Activated CD8-positive, alpha-beta memory T cell treated with anti-CD3 and anti-CD28 coated beads, Interleukin-2, amount 50 U/mL, for 48 hours (primary cell): ENCODE data around the gene DNAH17.

Source experiments
- DNase-seq: peaks from one replicate; pipeline ENCODE4 v3.0.0-alpha.2; 2020

The DNAH17 gene

GRCh38 chr17:78493853-78494695 is 83.1 kb downstream of the DNAH17 start:
- DNase-seq, result no peak

DNA sequence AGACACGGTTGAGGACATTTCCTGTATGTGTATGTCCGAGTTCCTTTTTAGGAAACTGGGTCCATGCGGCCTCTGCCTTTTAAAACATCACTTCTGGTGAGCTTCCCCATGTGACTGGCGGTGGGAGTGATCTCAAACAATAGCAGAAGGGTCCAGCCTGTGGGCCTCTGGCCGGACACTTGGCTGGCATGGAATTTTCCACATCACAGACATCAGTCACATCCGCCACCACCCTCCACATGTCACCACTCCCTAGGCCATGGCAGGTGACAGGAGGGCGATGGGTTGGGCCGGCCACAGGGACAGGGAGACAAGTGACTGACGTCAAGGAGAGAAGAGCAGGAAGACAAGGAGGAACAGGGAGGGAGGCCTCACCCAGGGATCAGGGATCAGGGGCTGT is 83.7 kb downstream of the DNAH17 start:
- no peak for DNase-seq

GRCh38 chr17:78492116-78492799 is 84.9 kb downstream of the DNAH17 start:
- no peak for DNase-seq

- DNase-seq, result no peak
Measured at GRCh38 chr17:78491236-78492115, 85.7 kb downstream of the DNAH17 start.

DNA sequence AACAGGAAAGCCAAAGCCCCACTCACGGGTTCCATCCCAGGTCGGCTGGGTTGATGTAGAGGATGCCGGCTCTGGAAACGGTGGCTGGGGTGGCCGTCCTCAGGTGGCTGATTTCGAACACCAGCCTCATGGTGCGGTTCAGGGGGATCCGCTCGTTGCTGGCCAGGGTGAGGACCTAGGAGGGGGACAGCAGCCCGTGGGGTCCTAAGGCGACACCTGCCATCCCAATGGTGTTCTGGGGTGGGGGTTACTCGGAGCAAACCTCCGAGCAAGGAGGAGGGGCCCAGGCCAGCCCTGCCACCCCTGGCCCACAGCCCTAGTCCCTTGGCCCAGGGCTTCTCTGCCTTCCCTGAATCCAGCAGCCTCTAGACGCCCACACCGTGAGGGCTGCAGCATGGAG is 86.5 kb downstream of the DNAH17 start:
- DNase-seq, result no peak

DNA sequence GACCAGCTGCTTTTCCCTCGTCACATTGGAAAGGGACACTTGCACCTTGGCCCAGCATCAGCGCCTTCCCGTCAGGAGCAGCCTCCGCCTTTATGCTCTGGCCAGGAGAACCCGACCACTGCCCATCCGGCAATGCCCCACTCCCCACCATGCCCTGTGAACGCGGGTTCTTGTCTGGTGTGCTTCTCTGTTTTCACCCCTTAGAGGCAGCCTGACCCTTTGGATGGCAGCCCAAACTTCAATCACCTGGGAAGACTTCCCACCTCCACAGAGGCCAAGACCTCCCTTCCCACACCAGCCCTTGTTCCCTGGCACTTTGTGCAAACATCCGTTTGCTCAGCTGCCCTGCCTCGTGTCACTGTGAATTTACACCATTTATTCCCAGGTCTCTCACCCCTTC is 87.0 kb downstream of the DNAH17 start:
- DNase-seq, result no peak

- DNase-seq, result no peak
Measured at GRCh38 chr17:78488867-78489634, 88.1 kb downstream of the DNAH17 start.

- DNase-seq, result no peak
Measured at GRCh38 chr17:78488156-78488555, 89.0 kb downstream of the DNAH17 start.

GRCh38 chr17:78486946-78487680 is 90.1 kb downstream of the DNAH17 start:
- no peak for DNase-seq

DNA sequence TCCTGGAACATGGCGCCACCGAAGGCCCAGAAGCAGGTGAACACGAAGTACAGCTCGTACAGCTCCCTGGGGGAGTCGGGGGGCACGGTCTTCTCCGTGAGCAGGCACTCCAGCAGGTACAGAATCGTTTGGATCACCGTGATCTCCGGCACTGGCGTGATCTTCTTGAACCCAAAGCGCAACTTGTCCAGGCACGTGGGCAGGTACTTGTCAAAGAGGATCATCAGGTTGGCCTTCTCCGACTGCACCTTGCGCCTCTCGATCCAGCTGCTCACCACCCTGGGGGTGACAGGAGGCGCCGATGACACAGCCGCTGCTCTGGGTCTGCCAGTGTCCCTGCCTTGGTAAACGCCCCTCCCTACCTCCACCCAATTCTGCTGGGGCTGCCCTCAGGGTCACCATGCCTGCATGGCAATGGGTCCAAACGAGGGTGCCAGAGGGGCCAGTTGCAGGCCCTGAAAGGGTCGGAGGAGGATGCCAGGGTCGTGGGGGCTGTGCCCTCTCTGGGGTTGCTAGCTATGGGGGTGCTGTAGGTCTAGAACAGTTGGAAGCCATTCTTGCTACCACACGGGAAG is 90.9 kb downstream of the DNAH17 start:
- no peak for DNase-seq

GRCh38 chr17:78485290-78486168 is 91.7 kb downstream of the DNAH17 start:
- DNase-seq, result no peak

DNA sequence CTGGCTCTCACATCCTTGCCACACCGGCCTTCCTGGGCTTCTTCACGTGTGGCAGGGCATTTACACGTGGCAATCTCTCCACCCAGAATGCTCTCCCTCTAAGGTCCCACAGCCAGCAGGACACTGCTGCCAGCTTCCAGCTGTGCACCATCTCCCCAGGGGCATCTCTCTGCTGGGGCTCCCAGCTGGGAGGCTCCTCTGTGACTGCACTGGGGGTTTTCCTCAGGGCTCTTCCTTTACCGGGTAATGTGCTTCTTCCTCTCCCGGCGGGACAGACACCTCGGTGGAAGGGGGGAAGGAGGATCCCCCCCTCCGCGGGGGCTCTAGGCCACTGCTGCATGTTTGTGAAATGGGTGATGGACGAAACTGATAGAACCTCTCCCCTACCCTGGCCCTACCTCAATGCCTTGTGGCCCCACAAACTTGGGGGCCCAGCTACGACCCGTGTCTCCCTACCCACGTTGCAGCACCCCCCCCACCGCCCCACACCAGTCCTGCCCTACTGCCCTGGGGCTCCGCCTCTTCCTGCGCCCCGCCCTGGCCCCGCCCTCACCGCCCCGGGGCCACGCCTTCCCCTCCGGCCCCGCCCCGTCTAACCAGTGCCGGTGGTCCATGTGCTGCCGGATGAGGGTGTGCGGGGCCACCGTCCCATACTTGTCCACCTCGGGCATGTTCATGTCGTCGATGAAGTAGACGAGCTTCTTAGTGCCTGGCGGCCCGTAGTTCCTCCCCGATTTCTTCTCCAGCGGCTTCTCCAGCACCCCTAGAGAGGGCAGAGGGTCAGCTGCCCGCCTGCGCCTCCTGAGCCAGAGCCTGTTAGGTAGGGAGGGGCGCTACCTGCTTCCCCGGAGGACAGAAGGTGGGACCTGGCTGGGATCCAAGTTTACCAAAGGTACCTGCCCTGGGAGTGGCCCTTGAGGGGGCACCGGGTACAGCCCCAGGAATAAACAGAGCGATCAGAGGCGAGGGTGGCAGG is 92.6 kb downstream of the DNAH17 start:
- DNase-seq, result peak; percentile 89

DNA sequence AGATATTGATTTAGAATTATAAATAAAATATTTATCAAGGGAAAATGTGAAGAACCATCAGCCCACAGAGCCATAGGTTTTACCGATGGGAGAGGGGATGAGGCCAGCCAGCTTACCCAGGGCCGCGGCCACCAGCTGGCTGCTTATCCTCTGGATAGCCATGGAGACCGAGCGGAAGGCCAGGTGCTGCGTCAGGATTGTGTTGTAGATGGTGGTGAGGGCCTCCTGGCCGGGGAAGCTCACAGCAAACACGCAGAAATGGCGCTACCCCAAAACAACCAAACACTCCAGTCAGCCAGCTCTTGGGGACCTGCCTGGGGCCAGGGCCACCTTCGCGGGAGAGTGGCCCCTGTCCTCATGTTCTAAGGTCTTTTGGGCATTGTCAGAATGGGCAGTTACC is 97.8 kb downstream of the DNAH17 start:
- DNase-seq, result no peak

DNA sequence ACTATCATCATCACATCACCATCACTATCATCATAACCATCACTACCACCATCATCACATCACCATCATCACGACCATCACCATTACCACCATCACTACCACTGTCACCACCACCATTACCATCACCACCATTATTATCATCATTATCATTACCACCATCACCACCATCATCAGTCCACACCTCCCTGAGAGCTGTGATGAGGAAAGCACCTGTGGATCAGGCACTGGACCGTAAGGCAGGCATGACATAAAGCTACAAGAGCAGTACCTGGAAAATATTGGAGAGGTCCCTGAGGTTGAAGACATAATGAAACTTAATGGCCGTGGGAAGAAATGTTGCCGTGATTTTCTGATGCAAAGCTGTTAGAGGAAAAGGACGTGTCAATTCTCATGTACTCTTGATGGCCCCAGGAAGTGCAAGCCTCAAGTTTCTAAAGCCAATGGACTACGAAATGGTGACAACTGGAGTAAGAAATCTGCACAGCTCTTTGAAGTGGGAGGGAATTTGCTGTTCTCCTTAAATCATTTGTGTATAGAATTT is 98.4 kb downstream of the DNAH17 start:
- DNase-seq, result no peak

GRCh38 chr17:78477913-78478756 is 99.1 kb downstream of the DNAH17 start:
- no peak for DNase-seq

DNA sequence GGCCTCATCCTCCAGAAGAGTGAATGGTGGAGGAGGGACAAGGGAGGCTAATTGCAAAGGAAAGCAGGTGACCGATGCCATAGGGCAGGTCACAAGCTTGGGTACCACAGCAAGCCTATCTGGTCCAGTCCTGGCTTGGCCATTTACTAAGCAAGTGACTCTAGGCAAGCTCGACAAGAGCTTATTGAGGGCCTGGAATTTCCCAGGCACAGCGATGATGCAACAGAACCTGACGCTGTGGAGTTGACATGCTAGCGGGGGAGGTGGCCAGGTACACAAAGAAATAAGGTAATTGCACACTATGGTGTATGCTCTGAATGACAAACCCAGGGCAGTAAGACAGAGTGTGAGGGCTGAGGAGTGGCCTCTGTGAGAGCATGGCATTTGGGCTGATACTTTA is 100.2 kb downstream of the DNAH17 start:
- DNase-seq, result no peak

- DNase-seq, result no peak
Measured at GRCh38 chr17:78476149-78476548, 101.0 kb downstream of the DNAH17 start.

GRCh38 chr17:78475211-78475610 is 102.0 kb downstream of the DNAH17 start:
- DNase-seq, result no peak
